ENCODE data around the gene PSMA5.

DNA sequence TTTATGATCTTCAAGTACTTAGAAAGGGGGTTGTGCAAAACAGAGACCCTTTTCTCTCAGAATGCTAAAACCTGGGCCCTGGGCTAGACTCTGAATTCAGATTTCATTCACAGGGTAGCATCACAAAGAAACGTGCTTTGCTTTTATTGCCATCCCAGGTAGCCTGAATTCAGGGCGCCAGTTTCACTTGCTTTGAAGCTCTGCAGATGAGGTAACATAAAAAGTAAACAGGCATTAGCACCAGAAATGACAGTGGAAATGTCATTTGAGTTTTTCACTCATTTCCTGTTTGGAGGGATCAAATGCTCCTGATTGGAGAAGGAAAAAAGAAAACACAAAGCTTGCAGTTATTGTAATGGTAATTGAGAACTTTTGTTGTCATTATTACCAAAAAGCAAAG, 42.7 kb upstream of the PSMA5 start:
- TF ChIP-seq, protein P1, sequence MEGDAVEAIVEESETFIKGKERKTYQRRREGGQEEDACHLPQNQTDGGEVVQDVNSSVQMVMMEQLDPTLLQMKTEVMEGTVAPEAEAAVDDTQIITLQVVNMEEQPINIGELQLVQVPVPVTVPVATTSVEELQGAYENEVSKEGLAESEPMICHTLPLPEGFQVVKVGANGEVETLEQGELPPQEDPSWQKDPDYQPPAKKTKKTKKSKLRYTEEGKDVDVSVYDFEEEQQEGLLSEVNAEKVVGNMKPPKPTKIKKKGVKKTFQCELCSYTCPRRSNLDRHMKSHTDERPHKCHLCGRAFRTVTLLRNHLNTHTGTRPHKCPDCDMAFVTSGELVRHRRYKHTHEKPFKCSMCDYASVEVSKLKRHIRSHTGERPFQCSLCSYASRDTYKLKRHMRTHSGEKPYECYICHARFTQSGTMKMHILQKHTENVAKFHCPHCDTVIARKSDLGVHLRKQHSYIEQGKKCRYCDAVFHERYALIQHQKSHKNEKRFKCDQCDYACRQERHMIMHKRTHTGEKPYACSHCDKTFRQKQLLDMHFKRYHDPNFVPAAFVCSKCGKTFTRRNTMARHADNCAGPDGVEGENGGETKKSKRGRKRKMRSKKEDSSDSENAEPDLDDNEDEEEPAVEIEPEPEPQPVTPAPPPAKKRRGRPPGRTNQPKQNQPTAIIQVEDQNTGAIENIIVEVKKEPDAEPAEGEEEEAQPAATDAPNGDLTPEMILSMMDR (IDR thresholded peaks at IDR 0.05 in 2 of 3, conservative IDR thresholded peaks at IDR 0.05 in 1 of 3; ENCODE audit: borderline replicate concordance in 1 of 3, insufficient read depth in 1 of 3, low read depth in 2 of 3, low read length in 2 of 3): no peak
- TF ChIP-seq, protein P2, sequence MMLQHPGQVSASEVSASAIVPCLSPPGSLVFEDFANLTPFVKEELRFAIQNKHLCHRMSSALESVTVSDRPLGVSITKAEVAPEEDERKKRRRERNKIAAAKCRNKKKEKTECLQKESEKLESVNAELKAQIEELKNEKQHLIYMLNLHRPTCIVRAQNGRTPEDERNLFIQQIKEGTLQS (IDR thresholded peaks at IDR 0.05): no peak
- TF ChIP-seq POLR2A (IDR thresholded peaks at IDR 0.05; ENCODE audit: borderline replicate concordance, extremely low read depth, insufficient read depth, insufficient read length) (no peak), POLR2AphosphoS5 (IDR thresholded peaks at IDR 0.05; ENCODE audit: low read depth, low read length) (no peak), EZH2phosphoT487 (IDR thresholded peaks at IDR 0.05; ENCODE audit: borderline replicate concordance) (no peak), EGR1 (IDR thresholded peaks at IDR 0.05; ENCODE audit: low read depth) (no peak), EZH2 (IDR thresholded peaks at IDR 0.05) (no peak), ZNF274 (IDR thresholded peaks at IDR 0.05; ENCODE audit: low read depth, low read length) (no peak), TCF7L2 (IDR thresholded peaks at IDR 0.05; ENCODE audit: borderline replicate concordance, extremely low read depth, insufficient read depth, insufficient read length) (no peak)
- TF ChIP-seq, protein P3, sequence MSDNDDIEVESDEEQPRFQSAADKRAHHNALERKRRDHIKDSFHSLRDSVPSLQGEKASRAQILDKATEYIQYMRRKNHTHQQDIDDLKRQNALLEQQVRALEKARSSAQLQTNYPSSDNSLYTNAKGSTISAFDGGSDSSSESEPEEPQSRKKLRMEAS (IDR thresholded peaks at IDR 0.05): no peak

All from HCT116 (cell line).